ENCODE results near the gene PRKRIP1.

DNA sequence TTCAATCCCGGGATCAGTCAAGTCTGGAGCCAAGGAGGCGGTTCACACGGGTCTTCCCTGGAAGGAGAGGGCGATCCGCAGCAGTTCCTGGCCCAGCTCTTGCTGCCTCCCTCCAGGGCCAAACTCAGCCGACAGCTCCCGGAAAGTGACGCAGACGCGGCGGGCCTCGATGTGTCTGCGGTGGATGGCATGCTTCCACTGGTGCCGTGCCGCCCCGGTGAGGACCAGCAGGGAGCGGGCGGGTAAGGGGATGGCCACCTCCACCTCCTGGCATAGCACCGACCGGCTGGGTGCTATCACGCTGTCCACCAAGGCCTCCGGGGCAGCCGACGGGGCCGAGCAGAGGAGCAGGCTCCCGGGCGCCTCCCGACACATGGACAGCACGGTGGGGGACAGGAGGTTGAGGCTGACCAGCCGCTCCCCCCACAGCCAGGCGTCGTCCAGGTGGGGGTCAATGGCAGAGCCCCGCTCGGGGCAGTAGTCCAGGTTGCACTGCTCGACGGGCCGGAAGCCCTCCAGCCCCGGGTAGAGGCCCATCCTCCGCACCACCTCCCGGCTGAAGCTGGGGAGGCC lies 61.3 kb downstream of the PRKRIP1 start:
- TF ChIP-seq, protein P1, sequence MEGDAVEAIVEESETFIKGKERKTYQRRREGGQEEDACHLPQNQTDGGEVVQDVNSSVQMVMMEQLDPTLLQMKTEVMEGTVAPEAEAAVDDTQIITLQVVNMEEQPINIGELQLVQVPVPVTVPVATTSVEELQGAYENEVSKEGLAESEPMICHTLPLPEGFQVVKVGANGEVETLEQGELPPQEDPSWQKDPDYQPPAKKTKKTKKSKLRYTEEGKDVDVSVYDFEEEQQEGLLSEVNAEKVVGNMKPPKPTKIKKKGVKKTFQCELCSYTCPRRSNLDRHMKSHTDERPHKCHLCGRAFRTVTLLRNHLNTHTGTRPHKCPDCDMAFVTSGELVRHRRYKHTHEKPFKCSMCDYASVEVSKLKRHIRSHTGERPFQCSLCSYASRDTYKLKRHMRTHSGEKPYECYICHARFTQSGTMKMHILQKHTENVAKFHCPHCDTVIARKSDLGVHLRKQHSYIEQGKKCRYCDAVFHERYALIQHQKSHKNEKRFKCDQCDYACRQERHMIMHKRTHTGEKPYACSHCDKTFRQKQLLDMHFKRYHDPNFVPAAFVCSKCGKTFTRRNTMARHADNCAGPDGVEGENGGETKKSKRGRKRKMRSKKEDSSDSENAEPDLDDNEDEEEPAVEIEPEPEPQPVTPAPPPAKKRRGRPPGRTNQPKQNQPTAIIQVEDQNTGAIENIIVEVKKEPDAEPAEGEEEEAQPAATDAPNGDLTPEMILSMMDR (conservative IDR thresholded peaks at IDR 0.05; ENCODE audit: low read depth, low read length), result no peak
- no peak for TF ChIP-seq EZH2 (IDR thresholded peaks at IDR 0.05; ENCODE audit: borderline replicate concordance, low read depth, low read length, poor library complexity, severe bottlenecking)

Measured in A673 (cell line).